Ovary (tissue), 3 donors: Measurements from ENCODE around the gene PCDHA1.

Experiments used
- POLR2A ChIP-seq: fragments of 450-650 bp; IDR thresholded peaks from one replicate; pipeline ENCODE4 v1.6.1; 2017; ENCODE audit warnings: antibody characterized with exemption, mild to moderate bottlenecking, moderate library complexity
- TF ChIP-seq, protein P1 (sequence below), 3 donors: fragments of 450-650 bp in 2 of 3; fragments of 200-600 bp in 1 of 3; IDR thresholded peaks; one replicate each; pipeline versions ENCODE4 v1.5.1 to v1.8.0; 2016 to 2022; ENCODE audit warnings: antibody characterized with exemption in 3 of 3, mild to moderate bottlenecking in 1 of 3
- donor health status: DM: no; HTN: no; CAD: no.

DNA sequence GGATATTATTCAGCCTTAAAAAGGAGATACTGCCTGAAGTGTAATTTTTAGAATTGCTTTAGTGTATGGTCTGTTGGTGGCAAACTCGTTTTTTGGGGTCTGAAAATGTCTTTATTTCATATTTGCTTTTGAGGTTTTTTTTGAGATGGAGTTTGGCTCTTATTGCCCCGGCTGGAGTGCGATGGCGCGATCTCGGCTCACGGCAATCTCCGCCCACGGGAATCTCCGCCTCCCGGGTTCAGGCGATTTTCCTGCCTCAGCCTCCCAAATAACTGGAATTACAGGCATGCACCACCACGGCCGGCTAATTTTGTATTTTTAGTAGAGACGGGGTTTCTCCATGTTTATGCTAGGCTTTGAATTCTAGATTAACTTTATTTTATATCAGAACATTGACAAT lies 245.1 kb downstream of the PCDHA1 start:
- TF ChIP-seq POLR2A: no peak
- TF ChIP-seq, protein P1, sequence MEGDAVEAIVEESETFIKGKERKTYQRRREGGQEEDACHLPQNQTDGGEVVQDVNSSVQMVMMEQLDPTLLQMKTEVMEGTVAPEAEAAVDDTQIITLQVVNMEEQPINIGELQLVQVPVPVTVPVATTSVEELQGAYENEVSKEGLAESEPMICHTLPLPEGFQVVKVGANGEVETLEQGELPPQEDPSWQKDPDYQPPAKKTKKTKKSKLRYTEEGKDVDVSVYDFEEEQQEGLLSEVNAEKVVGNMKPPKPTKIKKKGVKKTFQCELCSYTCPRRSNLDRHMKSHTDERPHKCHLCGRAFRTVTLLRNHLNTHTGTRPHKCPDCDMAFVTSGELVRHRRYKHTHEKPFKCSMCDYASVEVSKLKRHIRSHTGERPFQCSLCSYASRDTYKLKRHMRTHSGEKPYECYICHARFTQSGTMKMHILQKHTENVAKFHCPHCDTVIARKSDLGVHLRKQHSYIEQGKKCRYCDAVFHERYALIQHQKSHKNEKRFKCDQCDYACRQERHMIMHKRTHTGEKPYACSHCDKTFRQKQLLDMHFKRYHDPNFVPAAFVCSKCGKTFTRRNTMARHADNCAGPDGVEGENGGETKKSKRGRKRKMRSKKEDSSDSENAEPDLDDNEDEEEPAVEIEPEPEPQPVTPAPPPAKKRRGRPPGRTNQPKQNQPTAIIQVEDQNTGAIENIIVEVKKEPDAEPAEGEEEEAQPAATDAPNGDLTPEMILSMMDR (IDR thresholded peaks at IDR 0.05): no peak
